ENCODE data around the gene AADACL2.

AADACL2 gene

GRCh38 chr3:151733613-151734012, at the start of gene AADACL2:
TSS of gene AADACL2 (plus strand) at chr3:151733927. CDS start at chr3:151734036, 109 bp downstream.
- Histone ChIP-seq H3K4me3 (ENCODE audit: low read length) (no peak within 1 kb of the TSS), H3K27ac (ENCODE audit: low read length) (no peak within 1 kb of the TSS), H3K9ac (ENCODE audit: low read depth, low read length) (no peak within 1 kb of the TSS), H3K4me1 (ENCODE audit: insufficient read depth, low read length) (no peaks in the 10 kb centered on the region), H3K36me3 (ENCODE audit: insufficient read depth, low read depth, low read length) (no peaks in the 10 kb centered on the region), H3K27me3 (ENCODE audit: insufficient read depth, low read length) (no peaks in the 10 kb centered on the region), H3K9me3 (ENCODE audit: insufficient read depth, low read depth, low read length) (no peaks in the 10 kb centered on the region)

GRCh38 chr3:151684094-151684493, 49.6 kb upstream of the AADACL2 start:
- H3K27ac ChIP-seq (ENCODE audit: low read length) = no peak overlapping the region
- H3K36me3 ChIP-seq (ENCODE audit: insufficient read depth, low read depth, low read length) = no peaks in the 10 kb centered on the region
- H3K4me3 ChIP-seq (ENCODE audit: low read length) = no peak overlapping the region
- no peaks in the 10 kb centered on the region for H3K27me3 ChIP-seq (ENCODE audit: insufficient read depth, low read length)
- peaks cover under 1% of the 10 kb centered on the region; the same call in 1 of the 2 replicates for H3K9me3 ChIP-seq (ENCODE audit: insufficient read depth, low read depth, low read length)
- H3K4me1 ChIP-seq (ENCODE audit: insufficient read depth, low read length) = no peaks in the 10 kb centered on the region
- no peak overlapping the region for H3K9ac ChIP-seq (ENCODE audit: low read depth, low read length)

- Histone ChIP-seq H3K9ac (ENCODE audit: low read depth, low read length) (no peak overlapping the region), H3K27me3 (ENCODE audit: insufficient read depth, low read length) (no peaks in the 10 kb centered on the region), H3K36me3 (ENCODE audit: insufficient read depth, low read depth, low read length) (no peaks in the 10 kb centered on the region), H3K4me3 (ENCODE audit: low read length) (no peak overlapping the region), H3K4me1 (ENCODE audit: insufficient read depth, low read length) (no peaks in the 10 kb centered on the region), H3K27ac (ENCODE audit: low read length) (no peak overlapping the region), H3K9me3 (ENCODE audit: insufficient read depth, low read depth, low read length) (no peaks in the 10 kb centered on the region)
Observed at GRCh38 chr3:151686257-151686656, 47.5 kb upstream of the AADACL2 start.

- H3K9me3 ChIP-seq (ENCODE audit: insufficient read depth, low read depth, low read length) = no peaks in the 10 kb centered on the region
- H3K4me1 ChIP-seq (ENCODE audit: insufficient read depth, low read length) = no peaks in the 10 kb centered on the region
- no peak overlapping the region for H3K9ac ChIP-seq (ENCODE audit: low read depth, low read length)
- H3K36me3 ChIP-seq (ENCODE audit: insufficient read depth, low read depth, low read length) = no peaks in the 10 kb centered on the region
- no peak overlapping the region for H3K27ac ChIP-seq (ENCODE audit: low read length)
- no peaks in the 10 kb centered on the region for H3K27me3 ChIP-seq (ENCODE audit: insufficient read depth, low read length)
- no peak overlapping the region for H3K4me3 ChIP-seq (ENCODE audit: low read length)
Observed at GRCh38 chr3:151687076-151687475, 46.7 kb upstream of the AADACL2 start.

GRCh38 chr3:151688571-151688970, 45.2 kb upstream of the AADACL2 start:
- Histone ChIP-seq H3K4me1 (ENCODE audit: insufficient read depth, low read length) (no peaks in the 10 kb centered on the region), H3K27me3 (ENCODE audit: insufficient read depth, low read length) (no peaks in the 10 kb centered on the region), H3K36me3 (ENCODE audit: insufficient read depth, low read depth, low read length) (no peaks in the 10 kb centered on the region), H3K9ac (ENCODE audit: low read depth, low read length) (no peak overlapping the region), H3K27ac (ENCODE audit: low read length) (no peak overlapping the region), H3K9me3 (ENCODE audit: insufficient read depth, low read depth, low read length) (no peaks in the 10 kb centered on the region), H3K4me3 (ENCODE audit: low read length) (no peak overlapping the region)

- H3K9me3 ChIP-seq (ENCODE audit: insufficient read depth, low read depth, low read length) = no peaks in the 10 kb centered on the region
- no peak overlapping the region for H3K9ac ChIP-seq (ENCODE audit: low read depth, low read length)
- no peaks in the 10 kb centered on the region for H3K27me3 ChIP-seq (ENCODE audit: insufficient read depth, low read length)
- H3K4me3 ChIP-seq (ENCODE audit: low read length) = no peak overlapping the region
- no peaks in the 10 kb centered on the region for H3K36me3 ChIP-seq (ENCODE audit: insufficient read depth, low read depth, low read length)
- no peaks in the 10 kb centered on the region for H3K4me1 ChIP-seq (ENCODE audit: insufficient read depth, low read length)
- H3K27ac ChIP-seq (ENCODE audit: low read length) = no peak overlapping the region
Observed at GRCh38 chr3:151690645-151691044, 43.1 kb upstream of the AADACL2 start.

- H3K4me1 ChIP-seq (ENCODE audit: insufficient read depth, low read length) = no peaks in the 10 kb centered on the region
- no peak overlapping the region for H3K4me3 ChIP-seq (ENCODE audit: low read length)
- H3K27me3 ChIP-seq (ENCODE audit: insufficient read depth, low read length) = no peaks in the 10 kb centered on the region
- no peak overlapping the region for H3K9ac ChIP-seq (ENCODE audit: low read depth, low read length)
- no peak overlapping the region for H3K27ac ChIP-seq (ENCODE audit: low read length)
- H3K36me3 ChIP-seq (ENCODE audit: insufficient read depth, low read depth, low read length) = no peaks in the 10 kb centered on the region
- H3K9me3 ChIP-seq (ENCODE audit: insufficient read depth, low read depth, low read length) = peaks cover 16% of the 10 kb centered on the region
Observed at GRCh38 chr3:151697496-151697895, 36.2 kb upstream of the AADACL2 start.

- H3K9me3 ChIP-seq (ENCODE audit: insufficient read depth, low read depth, low read length) = no peaks in the 10 kb centered on the region
- no peak overlapping the region for H3K4me3 ChIP-seq (ENCODE audit: low read length)
- H3K4me1 ChIP-seq (ENCODE audit: insufficient read depth, low read length) = peaks cover 6% of the 10 kb centered on the region
- H3K9ac ChIP-seq (ENCODE audit: low read depth, low read length) = no peak overlapping the region
- no peaks in the 10 kb centered on the region for H3K27me3 ChIP-seq (ENCODE audit: insufficient read depth, low read length)
- H3K36me3 ChIP-seq (ENCODE audit: insufficient read depth, low read depth, low read length) = no peaks in the 10 kb centered on the region
- H3K27ac ChIP-seq (ENCODE audit: low read length) = no peak overlapping the region
Observed at GRCh38 chr3:151707216-151707615, 26.5 kb upstream of the AADACL2 start.

- Histone ChIP-seq H3K27ac (ENCODE audit: low read length) (no peak overlapping the region), H3K27me3 (ENCODE audit: insufficient read depth, low read length) (no peaks in the 10 kb centered on the region)
Observed at GRCh38 chr3:151708868-151709267, 24.9 kb upstream of the AADACL2 start.

GRCh38 chr3:151709847-151710246, 23.9 kb upstream of the AADACL2 start:
- Histone ChIP-seq H3K27ac (ENCODE audit: low read length) (no peak overlapping the region), H3K9me3 (ENCODE audit: insufficient read depth, low read depth, low read length) (no peaks in the 10 kb centered on the region), H3K4me3 (ENCODE audit: low read length) (no peak overlapping the region), H3K36me3 (ENCODE audit: insufficient read depth, low read depth, low read length) (no peaks in the 10 kb centered on the region), H3K9ac (ENCODE audit: low read depth, low read length) (no peak overlapping the region), H3K27me3 (ENCODE audit: insufficient read depth, low read length) (no peaks in the 10 kb centered on the region), H3K4me1 (ENCODE audit: insufficient read depth, low read length) (peaks cover 6% of the 10 kb centered on the region)

More at GRCh38 chr3:151708868-151709267, 24.9 kb upstream of the AADACL2 start:
- no peaks in the 10 kb centered on the region for H3K9me3 ChIP-seq (ENCODE audit: insufficient read depth, low read depth, low read length)
- peaks cover 6% of the 10 kb centered on the region for H3K4me1 ChIP-seq (ENCODE audit: insufficient read depth, low read length)
- no peaks in the 10 kb centered on the region for H3K36me3 ChIP-seq (ENCODE audit: insufficient read depth, low read depth, low read length)
- no peak overlapping the region for H3K9ac ChIP-seq (ENCODE audit: low read depth, low read length)
- no peak overlapping the region for H3K4me3 ChIP-seq (ENCODE audit: low read length)

GRCh38 chr3:151721294-151721693, 12.4 kb upstream of the AADACL2 start:
- peaks cover 4% of the 10 kb centered on the region; the same call in 1 of the 2 replicates for H3K9me3 ChIP-seq (ENCODE audit: insufficient read depth, low read depth, low read length)
- no peaks in the 10 kb centered on the region for H3K27me3 ChIP-seq (ENCODE audit: insufficient read depth, low read length)
- H3K9ac ChIP-seq (ENCODE audit: low read depth, low read length) = no peak overlapping the region
- H3K4me1 ChIP-seq (ENCODE audit: insufficient read depth, low read length) = no peaks in the 10 kb centered on the region
- no peak overlapping the region for H3K4me3 ChIP-seq (ENCODE audit: low read length)
- no peaks in the 10 kb centered on the region for H3K36me3 ChIP-seq (ENCODE audit: insufficient read depth, low read depth, low read length)
- no peak overlapping the region for H3K27ac ChIP-seq (ENCODE audit: low read length)

- Histone ChIP-seq H3K36me3 (ENCODE audit: insufficient read depth, low read depth, low read length) (no peaks in the 10 kb centered on the region), H3K4me3 (ENCODE audit: low read length) (no peak overlapping the region), H3K27ac (ENCODE audit: low read length) (no peak overlapping the region), H3K4me1 (ENCODE audit: insufficient read depth, low read length) (no peaks in the 10 kb centered on the region), H3K9me3 (ENCODE audit: insufficient read depth, low read depth, low read length) (peaks cover 4% of the 10 kb centered on the region; the same call in 1 of the 2 replicates), H3K27me3 (ENCODE audit: insufficient read depth, low read length) (no peaks in the 10 kb centered on the region), H3K9ac (ENCODE audit: low read depth, low read length) (no peak overlapping the region)
Observed at GRCh38 chr3:151722856-151723255, 10.9 kb upstream of the AADACL2 start.

All from iPS-20b (cell line).